K562 (cell line): ENCODE measurements around the gene FAM111B.

Experiments used
- GABPA ChIP-seq: fragments of 200-800 bp; sonication (Bioruptor generic); conservative IDR thresholded peaks from 2 replicates; pipeline ENCODE4 v1.6.1; 2016; ENCODE audit warnings: low read depth, missing genetic modification characterization, missing compliant biosample characterization
- GATA2 ChIP-seq: sonication (generic); formaldehyde crosslinking; IDR thresholded peaks from 2 replicates; pipeline ENCODE4 v1.4.0; 2020; ENCODE audit warnings: mild to moderate bottlenecking, missing genetic modification reagents
- IRF2 ChIP-seq: sonication (generic); formaldehyde crosslinking; IDR thresholded peaks from 2 replicates; pipeline ENCODE4 v1.8.1; 2022; ENCODE audit warnings: mild to moderate bottlenecking, missing genetic modification reagents
- POLR2A ChIP-seq: fragments of 450-650 bp; conservative IDR thresholded peaks from 2 replicates; pipeline ENCODE4 v1.6.1; 2016
- SMAD3 ChIP-seq: fragments of 450-650 bp; formaldehyde crosslinking; conservative IDR thresholded peaks from 2 replicates; pipeline ENCODE4 v1.4.0; 2020; ENCODE audit warnings: mild to moderate bottlenecking
- SNRNP70 ChIP-seq: fragments of 200-400 bp; formaldehyde crosslinking; optimal IDR thresholded peaks from 2 replicates; pipeline ENCODE3; 2017; ENCODE audit warnings: low read depth, low read length
- ZFX ChIP-seq: sonication (generic); formaldehyde crosslinking; IDR thresholded peaks from 2 replicates; pipeline ENCODE4 v1.8.0; 2022; ENCODE audit warnings: mild to moderate bottlenecking, missing genetic modification reagents, moderate library complexity
- ZKSCAN3 ChIP-seq: fragments of 250-450 bp; sonication (Bioruptor Pico); IDR thresholded peaks from 2 replicates; pipeline ENCODE4 v1.4.0; 2020
- ZNF12 ChIP-seq: sonication (generic); formaldehyde crosslinking; IDR thresholded peaks from 2 replicates; pipeline ENCODE4 v1.4.0; 2020; ENCODE audit warnings: mild to moderate bottlenecking, missing genetic modification reagents
- ZNF263 ChIP-seq: sonication (generic); formaldehyde crosslinking; IDR thresholded peaks from 2 replicates; pipeline ENCODE4 v1.8.0; 2022; ENCODE audit warnings: mild to moderate bottlenecking, missing genetic modification reagents, borderline replicate concordance
- ZNF282 ChIP-seq: sonication (generic); formaldehyde crosslinking; IDR thresholded peaks from 2 replicates; pipeline ENCODE4 v1.8.1; 2023; ENCODE audit warnings: missing genetic modification reagents
- ZNF444 ChIP-seq: fragments of 250-450 bp; sonication (Bioruptor Pico); IDR thresholded peaks from 2 replicates; pipeline ENCODE4 v1.4.0; 2020; ENCODE audit warnings: mild to moderate bottlenecking, moderate library complexity
- TF ChIP-seq, protein P1 (sequence below): sonication (generic); formaldehyde crosslinking; IDR thresholded peaks from 2 replicates; pipeline ENCODE4 v1.8.0; 2022; ENCODE audit warnings: mild to moderate bottlenecking, missing genetic modification reagents, borderline replicate concordance

DNA sequence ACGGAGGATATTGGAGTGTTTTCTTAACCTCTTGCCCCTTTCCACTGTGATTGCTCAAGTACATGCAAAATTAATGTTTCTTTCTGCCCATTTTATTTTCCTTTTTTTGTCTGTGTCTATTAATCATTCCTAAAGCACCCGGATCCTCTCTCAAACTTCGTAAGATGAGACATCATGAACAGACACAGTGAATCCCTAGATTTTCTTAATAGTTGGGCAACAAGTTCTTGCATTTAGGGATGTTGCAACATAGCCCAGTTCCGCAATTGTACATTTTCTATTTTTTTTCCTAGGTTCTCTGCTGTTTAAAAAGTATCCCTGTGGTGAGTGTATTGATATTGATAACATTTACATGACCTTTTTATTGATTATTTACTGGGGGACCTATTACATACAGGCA, 38.5 kb downstream of the FAM111B start:
- TF ChIP-seq ZKSCAN3 (CRISPR knock-in tag) (no peak), POLR2A (no peak), GATA2 (CRISPR knock-in tag) (no peak), ZNF444 (CRISPR knock-in tag) (no peak), SMAD3 (CRISPR knock-in tag) (no peak), IRF2 (CRISPR knock-in tag) (no peak), ZNF282 (CRISPR knock-in tag) (no peak), ZNF12 (CRISPR knock-in tag) (no peak), ZNF263 (CRISPR knock-in tag) (no peak), SNRNP70 (no peak), GABPA (tag) (no peak), ZFX (CRISPR knock-in tag) (no peak)
- TF ChIP-seq, protein P1, sequence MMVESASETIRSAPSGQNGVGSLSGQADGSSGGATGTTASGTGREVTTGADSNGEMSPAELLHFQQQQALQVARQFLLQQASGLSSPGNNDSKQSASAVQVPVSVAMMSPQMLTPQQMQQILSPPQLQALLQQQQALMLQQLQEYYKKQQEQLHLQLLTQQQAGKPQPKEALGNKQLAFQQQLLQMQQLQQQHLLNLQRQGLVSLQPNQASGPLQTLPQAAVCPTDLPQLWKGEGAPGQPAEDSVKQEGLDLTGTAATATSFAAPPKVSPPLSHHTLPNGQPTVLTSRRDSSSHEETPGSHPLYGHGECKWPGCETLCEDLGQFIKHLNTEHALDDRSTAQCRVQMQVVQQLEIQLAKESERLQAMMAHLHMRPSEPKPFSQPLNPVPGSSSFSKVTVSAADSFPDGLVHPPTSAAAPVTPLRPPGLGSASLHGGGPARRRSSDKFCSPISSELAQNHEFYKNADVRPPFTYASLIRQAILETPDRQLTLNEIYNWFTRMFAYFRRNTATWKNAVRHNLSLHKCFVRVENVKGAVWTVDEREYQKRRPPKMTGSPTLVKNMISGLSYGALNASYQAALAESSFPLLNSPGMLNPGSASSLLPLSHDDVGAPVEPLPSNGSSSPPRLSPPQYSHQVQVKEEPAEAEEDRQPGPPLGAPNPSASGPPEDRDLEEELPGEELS = no peak
